Peyer's patch (tissue), 4 donors: ENCODE data around the gene SPP2. TPM values are rescaled to one million over a fixed set of nuclear protein-coding genes. Genes with fewer than 3 reads are reported as not detected.
A peak's percentile ranks its signal among the peaks of the same experiment; 100 is the strongest.

ENCODE experiments used
- DNase-seq, 3 donors: peaks; one replicate each; pipeline ENCODE4 v3.0.0-alpha.2; 2017 to 2019
- H3K27ac ChIP-seq, 4 donors: fragments of 200-600 bp; sonication (generic); one replicate each; pipeline ENCODE4 v1.5.1; 2016 to 2019
- H3K27me3 ChIP-seq, 2 donors: fragments of 200-600 bp; sonication (generic); one replicate each; pipeline ENCODE4 v1.5.1; 2019
- H3K36me3 ChIP-seq, 3 donors: fragments of 200-600 bp; sonication (generic); one replicate each; pipeline ENCODE4 v1.5.1; 2016 to 2019
- H3K4me1 ChIP-seq, 4 donors: fragments of 200-600 bp; sonication (generic); one replicate each; pipeline ENCODE4 v1.5.1; 2016 to 2019
- H3K4me3 ChIP-seq, 4 donors: fragments of 200-600 bp; sonication (generic); 1 replicate in 3 of 4; 2 replicates in 1 of 4; pipeline ENCODE4 v1.5.1; 2016 to 2019; ENCODE audit warnings: mild to moderate bottlenecking in 1 of 4
- H3K9me3 ChIP-seq, 4 donors: fragments of 200-600 bp; sonication (generic); one replicate each; pipeline ENCODE4 v1.5.1; 2016 to 2019; ENCODE audit warnings: mild to moderate bottlenecking in 1 of 4
- CTCF ChIP-seq, 6 experiments: fragments of 450-650 bp in 4 of 6; fragments of 200-600 bp in 2 of 6; sonication (generic) in 1 of 6; IDR thresholded peaks; one replicate each; pipeline ENCODE4 v1.5.1; 2017 to 2019; ENCODE audit warnings: antibody characterized with exemption in 6 of 6, mild to moderate bottlenecking in 3 of 6, moderate library complexity in 1 of 6
- POLR2A ChIP-seq, 2 donors: fragments of 450-650 bp; IDR thresholded peaks; one replicate each; pipeline ENCODE4 v1.5.1; 2017; ENCODE audit warnings: antibody characterized with exemption in 2 of 2, mild to moderate bottlenecking in 2 of 2, moderate library complexity in 2 of 2
- total RNA-seq, 4 donors: library from RNA; depleted of rRNA; stranded (reverse); fragments of >200 nt; gene quantifications; one replicate each; pipeline ENCODE4 v1.1.0, GENCODE V29; 2016

Gene SPP2
- total RNA-seq, 4 donors from 2014 or later, result not detected

GRCh38 chr2:234092344-234092743, 41.8 kb downstream of the SPP2 start:
- Histone ChIP-seq H3K36me3 (no peaks in the 10 kb centered on the region), H3K4me1 (no peaks in the 10 kb centered on the region), H3K27me3 (no peaks in the 10 kb centered on the region), H3K27ac (no peak overlapping the region), H3K9me3 (no peaks in the 10 kb centered on the region), H3K4me3 (no peak overlapping the region)
- no peak for DNase-seq
- TF ChIP-seq CTCF (IDR thresholded peaks at IDR 0.05) (no peak), POLR2A (IDR thresholded peaks at IDR 0.05) (no peak)

GRCh38 chr2:234095301-234095700, 44.8 kb downstream of the SPP2 start:
- no peaks in the 10 kb centered on the region for H3K9me3 ChIP-seq
- H3K27me3 ChIP-seq, result no peaks in the 10 kb centered on the region
- TF ChIP-seq POLR2A (IDR thresholded peaks at IDR 0.05) (no peak), CTCF (IDR thresholded peaks at IDR 0.05) (no peak)
- H3K4me1 ChIP-seq, result no peaks in the 10 kb centered on the region
- no peak overlapping the region for H3K27ac ChIP-seq
- H3K36me3 ChIP-seq, result no peaks in the 10 kb centered on the region
- DNase-seq, result no peak
- no peak overlapping the region for H3K4me3 ChIP-seq

GRCh38 chr2:234096164-234096563, 45.7 kb downstream of the SPP2 start:
- Histone ChIP-seq H3K4me3 (no peak overlapping the region), H3K36me3 (no peaks in the 10 kb centered on the region), H3K4me1 (no peaks in the 10 kb centered on the region), H3K27ac (no peak overlapping the region), H3K27me3 (no peaks in the 10 kb centered on the region), H3K9me3 (no peaks in the 10 kb centered on the region)
- TF ChIP-seq POLR2A (IDR thresholded peaks at IDR 0.05), result no peak
- TF ChIP-seq CTCF (IDR thresholded peaks at IDR 0.05), result no peak
- DNase-seq, result no peak

GRCh38 chr2:234098681-234099080, 48.2 kb downstream of the SPP2 start:
- no peaks in the 10 kb centered on the region for H3K4me1 ChIP-seq
- H3K36me3 ChIP-seq, result no peaks in the 10 kb centered on the region
- TF ChIP-seq POLR2A (IDR thresholded peaks at IDR 0.05) (no peak), CTCF (IDR thresholded peaks at IDR 0.05) (no peak)
- H3K9me3 ChIP-seq, result no peaks in the 10 kb centered on the region
- no peaks in the 10 kb centered on the region for H3K27me3 ChIP-seq
- H3K4me3 ChIP-seq, result no peak overlapping the region
- no peak for DNase-seq
- H3K27ac ChIP-seq, result no peak overlapping the region

GRCh38 chr2:234099266-234099665, 48.8 kb downstream of the SPP2 start:
- Histone ChIP-seq H3K9me3 (no peaks in the 10 kb centered on the region), H3K27ac (no peak overlapping the region), H3K36me3 (no peaks in the 10 kb centered on the region), H3K27me3 (no peaks in the 10 kb centered on the region), H3K4me1 (no peaks in the 10 kb centered on the region), H3K4me3 (no peak overlapping the region)
- TF ChIP-seq POLR2A (IDR thresholded peaks at IDR 0.05) (no peak), CTCF (IDR thresholded peaks at IDR 0.05) (no peak)
- DNase-seq, result no peak

GRCh38 chr2:234100686-234101085, 50.2 kb downstream of the SPP2 start:
- TF ChIP-seq CTCF (IDR thresholded peaks at IDR 0.05) (no peak), POLR2A (IDR thresholded peaks at IDR 0.05) (no peak)

More at GRCh38 chr2:234100686-234101085, 50.2 kb downstream of the SPP2 start:
- no peak overlapping the region for H3K4me3 ChIP-seq
- no peaks in the 10 kb centered on the region for H3K27me3 ChIP-seq
- no peaks in the 10 kb centered on the region for H3K36me3 ChIP-seq
- DNase-seq, result no peak
- H3K4me1 ChIP-seq, result no peaks in the 10 kb centered on the region
- H3K9me3 ChIP-seq, result no peaks in the 10 kb centered on the region
- peak overlapping the region in 1 of 4 donors; percentile 45 for H3K27ac ChIP-seq
